SK-N-SH (cell line): ENCODE results near the gene BHMT. TPM values are rescaled to one million over a fixed set of nuclear protein-coding genes. Genes with fewer than 3 reads are reported as not detected.

Experiments used
- CTCF ChIA-PET: fragments of 300-600, 350-600 bp; formaldehyde crosslinking; extraction: SDS; loops from one replicate; lab custom pipeline; 2021; lab: Yijun Ruan, JAX
- POLR2A ChIA-PET: fragments of 350-600 bp; sonication (Branson Sonifier 250); formaldehyde crosslinking; extraction: SDS; loops from one replicate; lab custom pipeline; 2020; ENCODE audit warnings: antibody characterized with exemption, inconsistent platforms; lab: Yijun Ruan, JAX
- DNase-seq: peaks from one replicate; pipeline ENCODE4 v3.0.0; 2012
- H2AFZ ChIP-seq: fragments of 200-600 bp; sonication (generic); 2 replicates; pipeline ENCODE4 v1.8.1; 2016; ENCODE audit warnings: antibody characterized with exemption, mild to moderate bottlenecking, low read depth
- H3F3A ChIP-seq: fragments of 200-600 bp; sonication (generic); replicated peaks from 2 replicates; pipeline ENCODE3; 2016; ENCODE audit warnings: antibody characterized with exemption, mild to moderate bottlenecking; ENCODE audit not compliant: insufficient read depth
- H3K27ac ChIP-seq, 2 experiments: fragments of 200-500 bp in 1 of 2; fragments of 200-600 bp in 1 of 2; sonication (Bioruptor generic) in 1 of 2; sonication (generic), shearing (Covaris generic) in 1 of 2; 2 replicates each; pipeline versions ENCODE4 v1.5.1 to v1.6.1; 2014 to 2016; ENCODE audit warnings: low read depth in 2 of 2, inconsistent platforms in 1 of 2, low read length in 1 of 2, mild to moderate bottlenecking in 1 of 2, mixed read lengths in 1 of 2
- H3K27me3 ChIP-seq: fragments of 200-600 bp; sonication (generic), shearing (Covaris generic); 2 replicates; pipeline ENCODE4 v1.6.1; 2016; ENCODE audit warnings: mixed run types; ENCODE audit not compliant: insufficient read depth
- H3K36me3 ChIP-seq, 2 experiments: fragments of 200-500 bp in 1 of 2; fragments of 200-600 bp in 1 of 2; sonication (Bioruptor generic) in 1 of 2; sonication (generic) in 1 of 2; replicated peaks in 1 of 2; 2 replicates each; pipeline versions ENCODE3 to v1.5.1; 2014 to 2016; ENCODE audit warnings: low read length in 1 of 2, mild to moderate bottlenecking in 1 of 2; ENCODE audit not compliant: insufficient read depth in 2 of 2, control insufficient read depth in 1 of 2
- H3K4me1 ChIP-seq, 2 experiments: fragments of 200-500 bp in 1 of 2; fragments of 200-600 bp in 1 of 2; sonication (Bioruptor generic) in 1 of 2; sonication (generic), shearing (Covaris generic) in 1 of 2; 2 replicates each; pipeline versions ENCODE4 v1.5.1 to v1.6.1; 2014 to 2016; ENCODE audit warnings: low read depth in 1 of 2, low read length in 1 of 2, mixed run types in 1 of 2; ENCODE audit not compliant: insufficient read depth in 2 of 2, control insufficient read depth in 1 of 2
- H3K4me2 ChIP-seq: fragments of 200-600 bp; sonication (generic), shearing (Covaris generic); 2 replicates; pipeline ENCODE4 v1.6.1; 2017; ENCODE audit warnings: mixed run types
- H3K4me3 ChIP-seq, 2 experiments: fragments of 200-500 bp in 1 of 2; fragments of 200-600 bp in 1 of 2; sonication (Bioruptor generic) in 1 of 2; sonication (generic), shearing (Covaris generic) in 1 of 2; 2 replicates each; pipeline versions ENCODE4 v1.5.1 to v1.8.1; 2014 to 2016; ENCODE audit warnings: low read depth in 2 of 2, inconsistent platforms in 1 of 2, low read length in 1 of 2, mild to moderate bottlenecking in 1 of 2, mixed read lengths in 1 of 2, moderate library complexity in 1 of 2
- H3K79me2 ChIP-seq: fragments of 200-600 bp; sonication (generic); 2 replicates; pipeline ENCODE4 v1.8.1; 2017; ENCODE audit warnings: mild to moderate bottlenecking; ENCODE audit not compliant: insufficient read depth
- H3K9ac ChIP-seq: fragments of 200-600 bp; sonication (generic); 2 replicates; pipeline ENCODE4 v1.6.1; 2017; ENCODE audit warnings: mixed run types
- H3K9me2 ChIP-seq: fragments of 200-600 bp; sonication (generic); 2 replicates; pipeline ENCODE4 v1.6.1; 2017; ENCODE audit warnings: mixed run types
- H3K9me3 ChIP-seq: fragments of 200-600 bp; sonication (generic); 2 replicates; pipeline ENCODE4 v1.6.1; 2017; ENCODE audit warnings: mixed run types, mild to moderate bottlenecking, moderate library complexity
- H4K20me1 ChIP-seq: fragments of 200-600 bp; sonication (generic); 2 replicates; pipeline ENCODE4 v1.6.1; 2017; ENCODE audit warnings: mild to moderate bottlenecking, mixed run types; ENCODE audit not compliant: insufficient read depth
- CHD2 ChIP-seq: fragments of 150-350 bp; IDR thresholded peaks from 2 replicates; pipeline ENCODE4 v1.6.1; 2018; ENCODE audit warnings: low read length; ENCODE audit not compliant: partially characterized antibody
- EP300 ChIP-seq, 2 experiments: IDR thresholded peaks; 2 replicates each; pipeline versions ENCODE4 v1.4.0 to v1.6.1; 2012; ENCODE audit warnings: borderline replicate concordance in 1 of 2, low read depth in 1 of 2, low read length in 1 of 2
- FOXJ3 ChIP-seq: sonication (generic); formaldehyde crosslinking; IDR thresholded peaks from 2 replicates; pipeline ENCODE4 v1.5.1; 2020; ENCODE audit warnings: mild to moderate bottlenecking, missing genetic modification reagents
- FOXM1 ChIP-seq: IDR thresholded peaks from 2 replicates; pipeline ENCODE4 v1.4.0; 2012; ENCODE audit warnings: low read depth, mild to moderate bottlenecking
- GABPA ChIP-seq: IDR thresholded peaks from 2 replicates; pipeline ENCODE4 v1.4.0; 2012; ENCODE audit warnings: low read depth, mild to moderate bottlenecking
- JUND ChIP-seq: IDR thresholded peaks from 2 replicates; pipeline ENCODE4 v1.4.0; 2012
- NFIC ChIP-seq: IDR thresholded peaks from 2 replicates; pipeline ENCODE4 v1.4.0; 2012; ENCODE audit warnings: borderline replicate concordance
- RAD21 ChIP-seq: IDR thresholded peaks from 2 replicates; pipeline ENCODE4 v1.6.1; 2012; ENCODE audit warnings: mild to moderate bottlenecking, low read length
- RXRA ChIP-seq: IDR thresholded peaks from 2 replicates; pipeline ENCODE4 v1.4.0; 2012; ENCODE audit warnings: low read depth, mild to moderate bottlenecking, borderline replicate concordance
- SIN3A ChIP-seq: IDR thresholded peaks from 2 replicates; pipeline ENCODE4 v1.6.1; 2012; ENCODE audit warnings: low read depth, mild to moderate bottlenecking, low read length, moderate library complexity, borderline replicate concordance
- WGBS: methylation state at CpG from one replicate; pipeline ENCODE4 v1.1.6; 2017; ENCODE audit warnings: low lambda C conversion rate; 5-methylcytosine and 5-hydroxymethylcytosine counted together
- polyA plus RNA-seq, 3 experiments: library from polyadenylated mRNA; depleted of rRNA; stranded (reverse); fragments of >200 nt; gene quantifications; 2 replicates each; pipeline ENCODE4 v1.2.3, GENCODE V29; 2012
- TF ChIP-seq, protein P1 (sequence below): IDR thresholded peaks from 2 replicates; pipeline ENCODE4 v1.4.0; 2012; ENCODE audit warnings: low read depth, borderline replicate concordance
- TF ChIP-seq, protein P2 (sequence below): IDR thresholded peaks from 2 replicates; pipeline ENCODE4; 2012
- TF ChIP-seq, protein P3 (sequence below): fragments of 200-600 bp; sonication (generic); IDR thresholded peaks from 2 replicates; pipeline ENCODE4 v1.6.1; 2017; ENCODE audit warnings: antibody characterized with exemption, mild to moderate bottlenecking, moderate library complexity
- TF ChIP-seq, protein P4 (sequence below): IDR thresholded peaks from 2 replicates; pipeline ENCODE4 v1.4.0; 2012; ENCODE audit warnings: low read depth, borderline replicate concordance

Gene BHMT
- polyA plus RNA-seq, 1 of the 3 experiments (the other 2 are of a cell fraction): not detected

DNA sequence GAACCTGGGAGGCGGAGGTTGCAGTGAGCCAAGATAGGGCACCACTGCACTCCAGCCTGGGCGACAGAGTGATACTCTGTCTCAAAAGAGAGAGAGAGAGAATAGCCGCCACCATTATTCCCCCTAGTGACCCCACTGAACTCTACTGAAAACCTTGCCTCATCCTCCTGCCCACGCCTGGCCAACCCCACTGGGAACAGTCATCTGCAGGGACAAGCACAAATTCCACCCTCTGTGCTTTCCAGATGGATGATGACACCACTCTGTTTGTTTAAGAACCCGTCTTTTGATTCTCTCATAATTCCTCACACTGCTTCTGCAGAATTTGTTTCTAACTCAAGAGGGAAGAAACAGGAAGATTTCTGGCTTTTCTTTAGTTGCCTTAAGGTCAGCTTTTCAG is 29.8 kb upstream of the BHMT start:
- Histone ChIP-seq H3F3A (no peaks in the 10 kb centered on the region), H3K36me3 (no peaks in the 10 kb centered on the region), H3K27me3 (no peaks in the 10 kb centered on the region), H3K9ac (no peak overlapping the region), H2AFZ (no peak overlapping the region), H3K27ac (no peak overlapping the region), H4K20me1 (no peaks in the 10 kb centered on the region), H3K79me2 (no peaks in the 10 kb centered on the region), H3K4me3 (no peak overlapping the region), H3K9me2 (no peaks in the 10 kb centered on the region), H3K9me3 (no peaks in the 10 kb centered on the region), H3K4me2 (no peak overlapping the region), H3K4me1 (no peaks in the 10 kb centered on the region)
- DNase-seq: no peak
- POLR2A ChIA-PET: no interaction called here
- TF ChIP-seq CHD2: no peak
- no peak for TF ChIP-seq EP300 (IDR thresholded peaks at IDR 0.05; ENCODE audit: borderline replicate concordance in 1 of 2, low read depth in 1 of 2, low read length in 1 of 2)
- no peak for TF ChIP-seq RAD21
- TF ChIP-seq, protein P1, sequence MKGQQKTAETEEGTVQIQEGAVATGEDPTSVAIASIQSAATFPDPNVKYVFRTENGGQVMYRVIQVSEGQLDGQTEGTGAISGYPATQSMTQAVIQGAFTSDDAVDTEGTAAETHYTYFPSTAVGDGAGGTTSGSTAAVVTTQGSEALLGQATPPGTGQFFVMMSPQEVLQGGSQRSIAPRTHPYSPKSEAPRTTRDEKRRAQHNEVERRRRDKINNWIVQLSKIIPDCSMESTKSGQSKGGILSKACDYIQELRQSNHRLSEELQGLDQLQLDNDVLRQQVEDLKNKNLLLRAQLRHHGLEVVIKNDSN: no peak
- TF ChIP-seq FOXJ3: no peak
- TF ChIP-seq, protein P2, sequence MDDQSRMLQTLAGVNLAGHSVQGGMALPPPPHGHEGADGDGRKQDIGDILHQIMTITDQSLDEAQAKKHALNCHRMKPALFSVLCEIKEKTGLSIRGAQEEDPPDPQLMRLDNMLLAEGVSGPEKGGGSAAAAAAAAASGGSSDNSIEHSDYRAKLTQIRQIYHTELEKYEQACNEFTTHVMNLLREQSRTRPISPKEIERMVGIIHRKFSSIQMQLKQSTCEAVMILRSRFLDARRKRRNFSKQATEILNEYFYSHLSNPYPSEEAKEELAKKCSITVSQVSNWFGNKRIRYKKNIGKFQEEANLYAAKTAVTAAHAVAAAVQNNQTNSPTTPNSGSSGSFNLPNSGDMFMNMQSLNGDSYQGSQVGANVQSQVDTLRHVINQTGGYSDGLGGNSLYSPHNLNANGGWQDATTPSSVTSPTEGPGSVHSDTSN: no peak
- TF ChIP-seq JUND: no peak
- TF ChIP-seq, protein P3, sequence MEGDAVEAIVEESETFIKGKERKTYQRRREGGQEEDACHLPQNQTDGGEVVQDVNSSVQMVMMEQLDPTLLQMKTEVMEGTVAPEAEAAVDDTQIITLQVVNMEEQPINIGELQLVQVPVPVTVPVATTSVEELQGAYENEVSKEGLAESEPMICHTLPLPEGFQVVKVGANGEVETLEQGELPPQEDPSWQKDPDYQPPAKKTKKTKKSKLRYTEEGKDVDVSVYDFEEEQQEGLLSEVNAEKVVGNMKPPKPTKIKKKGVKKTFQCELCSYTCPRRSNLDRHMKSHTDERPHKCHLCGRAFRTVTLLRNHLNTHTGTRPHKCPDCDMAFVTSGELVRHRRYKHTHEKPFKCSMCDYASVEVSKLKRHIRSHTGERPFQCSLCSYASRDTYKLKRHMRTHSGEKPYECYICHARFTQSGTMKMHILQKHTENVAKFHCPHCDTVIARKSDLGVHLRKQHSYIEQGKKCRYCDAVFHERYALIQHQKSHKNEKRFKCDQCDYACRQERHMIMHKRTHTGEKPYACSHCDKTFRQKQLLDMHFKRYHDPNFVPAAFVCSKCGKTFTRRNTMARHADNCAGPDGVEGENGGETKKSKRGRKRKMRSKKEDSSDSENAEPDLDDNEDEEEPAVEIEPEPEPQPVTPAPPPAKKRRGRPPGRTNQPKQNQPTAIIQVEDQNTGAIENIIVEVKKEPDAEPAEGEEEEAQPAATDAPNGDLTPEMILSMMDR: no peak
- TF ChIP-seq GABPA: no peak
- no peak for TF ChIP-seq SIN3A
- TF ChIP-seq NFIC: no peak
- no peak for TF ChIP-seq RXRA
- TF ChIP-seq, protein P4, sequence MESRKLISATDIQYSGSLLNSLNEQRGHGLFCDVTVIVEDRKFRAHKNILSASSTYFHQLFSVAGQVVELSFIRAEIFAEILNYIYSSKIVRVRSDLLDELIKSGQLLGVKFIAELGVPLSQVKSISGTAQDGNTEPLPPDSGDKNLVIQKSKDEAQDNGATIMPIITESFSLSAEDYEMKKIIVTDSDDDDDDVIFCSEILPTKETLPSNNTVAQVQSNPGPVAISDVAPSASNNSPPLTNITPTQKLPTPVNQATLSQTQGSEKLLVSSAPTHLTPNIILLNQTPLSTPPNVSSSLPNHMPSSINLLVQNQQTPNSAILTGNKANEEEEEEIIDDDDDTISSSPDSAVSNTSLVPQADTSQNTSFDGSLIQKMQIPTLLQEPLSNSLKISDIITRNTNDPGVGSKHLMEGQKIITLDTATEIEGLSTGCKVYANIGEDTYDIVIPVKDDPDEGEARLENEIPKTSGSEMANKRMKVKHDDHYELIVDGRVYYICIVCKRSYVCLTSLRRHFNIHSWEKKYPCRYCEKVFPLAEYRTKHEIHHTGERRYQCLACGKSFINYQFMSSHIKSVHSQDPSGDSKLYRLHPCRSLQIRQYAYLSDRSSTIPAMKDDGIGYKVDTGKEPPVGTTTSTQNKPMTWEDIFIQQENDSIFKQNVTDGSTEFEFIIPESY: no peak
- no peak for TF ChIP-seq FOXM1
- CTCF ChIA-PET: interaction anchor here (1.0 to 4.8 kb wide), 3 partner anchors 8 to 57 kb away, joined by 4 to 18 read pairs (median 4); no protein-coding TSS in a partner anchor
- WGBS: 79% methylated on average over 5 of the region's 5 CpGs
